Endothelial cell of umbilical vein (primary cell): Measurements from ENCODE around the gene BCAP31. TPM values are rescaled to one million over a fixed set of nuclear protein-coding genes. Genes with fewer than 3 reads are reported as not detected.

Experiments used
- BruUV-seq: library from RNA; stranded (reverse); fragments of 400-500 nt; replicated peaks from 2 replicates; lab custom pipeline; 2021; lab: Mats Ljungman, UMichigan
- CTCF ChIA-PET: fragments of 300-600, 350-600 bp; sonication (Branson Sonifier 250); formaldehyde crosslinking; loops from one replicate; lab custom pipeline; 2021; ENCODE audit warnings: antibody characterized with exemption, inconsistent platforms; lab: Charles Lee
- POLR2A ChIA-PET: fragments of 300-600, 350-600 bp; sonication (Branson Sonifier 250); formaldehyde crosslinking; loops from one replicate; lab custom pipeline; 2021; ENCODE audit warnings: antibody characterized with exemption, inconsistent platforms; lab: Charles Lee
- DNase-seq: peaks from one replicate; pipeline ENCODE4 v3.0.0-alpha.2; 2011; ENCODE audit warnings: low read depth, low spot score
- FAIRE-seq: peaks from 2 replicates; lab custom pipeline; 2011; peaks lifted over from hg19 to GRCh38; lab: Jason Lieb, UNC
- H2AFZ ChIP-seq: 2 replicates; pipeline ENCODE4 v1.6.0; 2012; ENCODE audit warnings: low read depth, low read length, control low read depth, inconsistent platforms
- H3K27ac ChIP-seq: 2 replicates; pipeline ENCODE4 v1.5.1; 2011; ENCODE audit warnings: low read depth, mild to moderate bottlenecking, control low read depth, low read length, moderate library complexity; ENCODE audit not compliant: insufficient read depth
- H3K27me3 ChIP-seq, 2 experiments: 2 replicates each; pipeline versions ENCODE4 v1.6.0 to v1.6.1; 2011; ENCODE audit warnings: low read length in 2 of 2, mixed read lengths in 1 of 2; ENCODE audit not compliant: control insufficient read depth in 2 of 2, insufficient read depth in 2 of 2
- H3K36me3 ChIP-seq, 2 experiments: 2 replicates in 1 of 2; 3 replicates in 1 of 2; pipeline ENCODE4 v1.5.1; 2011; ENCODE audit warnings: low read length in 2 of 2, mild to moderate bottlenecking in 1 of 2, moderate library complexity in 1 of 2; ENCODE audit not compliant: control insufficient read depth in 2 of 2, insufficient read depth in 2 of 2; ENCODE audit errors: extremely low read depth in 1 of 2
- H3K4me1 ChIP-seq: 3 replicates; pipeline ENCODE4 v1.5.1; 2011; ENCODE audit warnings: mild to moderate bottlenecking, low read length; ENCODE audit not compliant: control insufficient read depth, insufficient read depth; ENCODE audit errors: extremely low read depth
- H3K4me2 ChIP-seq: 2 replicates; pipeline ENCODE4 v1.6.1; 2011; ENCODE audit warnings: low read length, control low read depth, mixed read lengths; ENCODE audit not compliant: insufficient read depth
- H3K4me3 ChIP-seq, 3 experiments: fragments of 200-600 bp in 1 of 3; sonication (generic), shearing (Covaris generic) in 1 of 3; replicated peaks in 1 of 3; 2 replicates each; pipeline ENCODE4 v1.5.1; 2011 to 2016; ENCODE audit warnings: control low read depth in 3 of 3, low read length in 3 of 3, mild to moderate bottlenecking in 2 of 3, inconsistent platforms in 1 of 3, low read depth in 1 of 3, moderate library complexity in 1 of 3; ENCODE audit not compliant: insufficient read depth in 1 of 3
- H3K79me2 ChIP-seq: 2 replicates; pipeline ENCODE4 v1.6.0; 2012; ENCODE audit warnings: low read length, inconsistent platforms; ENCODE audit not compliant: control insufficient read depth, insufficient read depth
- H3K9ac ChIP-seq: replicated peaks from 2 replicates; pipeline ENCODE3; 2011; ENCODE audit warnings: low read length, control low read depth; ENCODE audit not compliant: insufficient read depth; ENCODE audit errors: extremely low read depth
- H3K9me1 ChIP-seq: replicated peaks from 3 replicates; pipeline ENCODE4 v1.6.0; 2011; ENCODE audit warnings: mild to moderate bottlenecking, low read length; ENCODE audit not compliant: control insufficient read depth, insufficient read depth; ENCODE audit errors: extremely low read depth
- H3K9me3 ChIP-seq: replicated peaks from 2 replicates; pipeline ENCODE4 v1.5.1; 2012; ENCODE audit warnings: low read length, inconsistent platforms; ENCODE audit not compliant: control insufficient read depth, insufficient read depth
- H4K20me1 ChIP-seq: replicated peaks from 2 replicates; pipeline ENCODE3; 2011; ENCODE audit warnings: mild to moderate bottlenecking, low read length; ENCODE audit not compliant: control insufficient read depth, insufficient read depth; ENCODE audit errors: extremely low read depth
- CTCF ChIP-seq, 2 donors: IDR thresholded peaks; 1 replicate in 1 of 2; 2 replicates in 1 of 2; pipeline ENCODE4 v1.5.1; 2011; ENCODE audit warnings: low read length in 2 of 2, mild to moderate bottlenecking in 2 of 2, moderate library complexity in 2 of 2, control low read depth in 1 of 2, inconsistent platforms in 1 of 2, low read depth in 1 of 2; ENCODE audit not compliant: insufficient read depth in 1 of 2; ENCODE audit errors: extremely low read depth in 1 of 2
- EZH2 ChIP-seq: IDR thresholded peaks from 2 replicates; pipeline ENCODE4 v1.6.1; 2012; ENCODE audit warnings: borderline replicate concordance, low read depth, mild to moderate bottlenecking, moderate library complexity, low read length, inconsistent platforms; ENCODE audit not compliant: severe bottlenecking
- FOS ChIP-seq: IDR thresholded peaks from 2 replicates; pipeline ENCODE4 v1.6.1; 2011; ENCODE audit warnings: mild to moderate bottlenecking, low read length, moderate library complexity, borderline replicate concordance; ENCODE audit not compliant: insufficient read depth
- GATA2 ChIP-seq: IDR thresholded peaks from 2 replicates; pipeline ENCODE4 v1.7.0; 2011; ENCODE audit warnings: low read depth, mild to moderate bottlenecking, moderate library complexity, mixed read lengths, low read length; ENCODE audit not compliant: insufficient read length, insufficient read depth
- JUN ChIP-seq: IDR thresholded peaks from 2 replicates; pipeline ENCODE4 v1.6.1; 2011; ENCODE audit warnings: borderline replicate concordance, low read depth; ENCODE audit not compliant: insufficient read length, insufficient read depth
- MAX ChIP-seq: IDR thresholded peaks from 2 replicates; pipeline ENCODE4 v1.6.1; 2011; ENCODE audit not compliant: insufficient read depth, insufficient read length
- MYC ChIP-seq: IDR thresholded peaks from one replicate; pipeline ENCODE4 v1.6.1; 2011; ENCODE audit warnings: mild to moderate bottlenecking, low read depth, low read length
- POLR2A ChIP-seq: IDR thresholded peaks from 2 replicates; pipeline ENCODE4 v1.6.1; 2012; ENCODE audit warnings: low read depth, mild to moderate bottlenecking, control low read depth, low read length
- POLR2AphosphoS5 ChIP-seq: IDR thresholded peaks from 2 replicates; pipeline ENCODE4 v1.6.1; 2012; ENCODE audit warnings: low read depth, mild to moderate bottlenecking, control low read depth, low read length, moderate library complexity; ENCODE audit not compliant: insufficient read depth
- dilution Hi-C: fragments of 300-500 bp; cut with MboI; formaldehyde crosslinking; loops from one replicate; pipeline ENCODE4 v1.15.0; 2019; ENCODE audit warnings: low sequenced_read_pairs; ENCODE audit not compliant: extremely low pct_ligation_motif_present
- intact Hi-C: fragments of 100-400 bp; cut with micrococcal nuclease; formaldehyde crosslinking; loops from one replicate; pipeline ENCODE4 v1.10.0; 2022
- polyA plus RNA-seq, 4 experiments: library from polyadenylated mRNA; depleted of rRNA in 3 of 4; stranded (reverse) in 3 of 4; unstranded in 1 of 4; fragments of >200 nt; gene quantifications; 2 replicates each; pipeline versions ENCODE4 v1.2.1 to v1.2.3, GENCODE V29; 2011 to 2012; ENCODE audit warnings: missing spikeins in 1 of 4
- total RNA-seq: library from RNA; stranded (reverse); gene quantifications from 2 replicates; pipeline ENCODE4 v1.2.3, GENCODE V29; 2021

The BCAP31 gene
- total and polyA plus RNA-seq, 2 donors (not counting 3 experiments of a cell fraction or from before 2014, with no cell fraction given): 169 to 203 TPM

GRCh38 chrX:153755136-153755535 lies 30.9 kb upstream of the BCAP31 start:
- CTCF ChIA-PET: interaction anchor here (0.9 kb wide), 1 partner anchor 8 kb away, joined by 4 read pairs; no protein-coding TSS in a partner anchor
- H3K9ac ChIP-seq: no peak overlapping the region
- no peaks in the 10 kb centered on the region for H3K9me1 ChIP-seq
- H3K4me1 ChIP-seq: no peaks in the 10 kb centered on the region
- intact Hi-C loops: no loop called here
- no peak overlapping the region for H2AFZ ChIP-seq
- no peaks in the 10 kb centered on the region for H3K9me3 ChIP-seq
- H3K27me3 ChIP-seq: no peaks in the 10 kb centered on the region
- dilution Hi-C loops: no loop called here
- no peaks in the 10 kb centered on the region for H4K20me1 ChIP-seq
- DNase-seq: no peak
- H3K36me3 ChIP-seq: no peaks in the 10 kb centered on the region
- POLR2A ChIA-PET: no interaction called here
- H3K4me3 ChIP-seq: no peak overlapping the region
- no peaks in the 10 kb centered on the region for H3K79me2 ChIP-seq
- no peak for TF ChIP-seq POLR2A
- no peak for TF ChIP-seq MYC
- TF ChIP-seq CTCF (IDR thresholded peaks at IDR 0.05; ENCODE audit: extremely low read depth in 1 of 2, insufficient read depth in 1 of 2, low read depth in 1 of 2, low read length in 2 of 2): no peak
- TF ChIP-seq EZH2: no peak
- FAIRE-seq: no peak
- no TSS peak for BruUV-seq
- no peak overlapping the region for H3K4me2 ChIP-seq
- no peak overlapping the region for H3K27ac ChIP-seq

DNA sequence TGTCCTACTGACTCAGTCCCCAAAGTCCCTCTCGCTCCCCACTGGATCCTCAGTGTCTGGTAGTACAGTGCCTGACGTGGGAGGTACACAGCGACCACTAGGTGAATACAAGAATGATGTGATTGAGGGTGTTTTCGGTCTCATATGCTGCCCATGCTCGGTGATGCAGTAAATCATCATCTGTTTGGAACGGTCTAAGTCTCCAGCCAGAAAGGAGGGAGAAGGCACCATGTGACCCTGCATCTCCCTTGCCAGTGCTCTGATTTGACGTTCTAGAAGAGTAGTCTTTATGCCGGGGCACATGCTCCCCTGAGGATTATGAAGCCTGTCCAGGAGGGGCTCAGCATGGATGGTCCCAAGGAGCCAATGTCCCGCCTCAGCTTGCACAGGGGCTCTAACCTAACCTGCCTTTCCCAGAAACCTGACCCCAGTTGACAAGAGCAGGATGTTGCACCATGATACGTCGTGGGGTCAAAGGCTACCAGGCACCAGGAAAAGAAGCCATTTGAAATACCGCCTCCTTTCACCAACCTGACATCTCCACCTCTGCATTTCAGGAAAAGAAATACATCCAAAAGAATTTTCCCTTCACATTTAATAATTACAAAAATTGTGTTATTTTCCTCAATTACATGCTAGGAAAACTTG lies 26.1 kb upstream of the BCAP31 start:
- Histone ChIP-seq H3K4me1 (no peaks in the 10 kb centered on the region), H3K9ac (no peak overlapping the region), H3K27me3 (no peaks in the 10 kb centered on the region), H2AFZ (no peak overlapping the region), H3K36me3 (no peaks in the 10 kb centered on the region), H3K9me1 (no peaks in the 10 kb centered on the region), H3K4me3 (no peak overlapping the region), H4K20me1 (no peaks in the 10 kb centered on the region), H3K27ac (no peak overlapping the region), H3K4me2 (no peak overlapping the region), H3K9me3 (no peaks in the 10 kb centered on the region), H3K79me2 (no peaks in the 10 kb centered on the region)
- BruUV-seq: no TSS peak
- CTCF ChIA-PET: no interaction called here
- POLR2A ChIA-PET: no interaction called here
- dilution Hi-C loops (no loop called here), intact Hi-C loops (no loop called here)
- no peak for FAIRE-seq
- no peak for DNase-seq
- TF ChIP-seq POLR2AphosphoS5 (no peak), MYC (no peak), FOS (no peak), POLR2A (no peak), MAX (no peak), GATA2 (no peak), JUN (no peak), EZH2 (no peak), CTCF (IDR thresholded peaks at IDR 0.05; ENCODE audit: extremely low read depth in 1 of 2, insufficient read depth in 1 of 2, low read depth in 1 of 2, low read length in 2 of 2) (no peak)
